Measurements from ENCODE around the gene OSBPL7.

DNA sequence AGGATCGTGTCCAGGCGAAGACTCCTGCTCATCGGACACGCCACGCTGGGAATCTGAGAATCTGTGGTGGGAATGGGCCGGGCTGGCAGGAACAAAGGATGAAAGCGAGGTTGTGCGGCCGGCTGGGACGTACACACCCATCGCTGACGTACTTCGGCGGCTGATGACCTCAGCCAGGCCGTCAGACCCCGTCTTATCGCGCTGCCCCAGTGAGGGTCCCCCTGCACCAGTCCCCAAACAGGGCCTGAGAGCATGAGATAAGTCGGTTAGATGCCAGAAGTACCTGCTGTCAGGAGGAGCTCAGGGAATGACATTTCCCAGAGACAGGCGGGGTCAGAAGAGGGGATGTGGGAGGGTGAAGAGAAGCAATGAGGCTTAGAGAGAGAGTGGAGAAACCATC, 45.3 kb upstream of the OSBPL7 start:
- no peak for TF ChIP-seq SIN3A (IDR thresholded peaks at IDR 0.05; ENCODE audit: borderline replicate concordance, insufficient read depth, low read depth, low read length)
- TF ChIP-seq, protein P1, sequence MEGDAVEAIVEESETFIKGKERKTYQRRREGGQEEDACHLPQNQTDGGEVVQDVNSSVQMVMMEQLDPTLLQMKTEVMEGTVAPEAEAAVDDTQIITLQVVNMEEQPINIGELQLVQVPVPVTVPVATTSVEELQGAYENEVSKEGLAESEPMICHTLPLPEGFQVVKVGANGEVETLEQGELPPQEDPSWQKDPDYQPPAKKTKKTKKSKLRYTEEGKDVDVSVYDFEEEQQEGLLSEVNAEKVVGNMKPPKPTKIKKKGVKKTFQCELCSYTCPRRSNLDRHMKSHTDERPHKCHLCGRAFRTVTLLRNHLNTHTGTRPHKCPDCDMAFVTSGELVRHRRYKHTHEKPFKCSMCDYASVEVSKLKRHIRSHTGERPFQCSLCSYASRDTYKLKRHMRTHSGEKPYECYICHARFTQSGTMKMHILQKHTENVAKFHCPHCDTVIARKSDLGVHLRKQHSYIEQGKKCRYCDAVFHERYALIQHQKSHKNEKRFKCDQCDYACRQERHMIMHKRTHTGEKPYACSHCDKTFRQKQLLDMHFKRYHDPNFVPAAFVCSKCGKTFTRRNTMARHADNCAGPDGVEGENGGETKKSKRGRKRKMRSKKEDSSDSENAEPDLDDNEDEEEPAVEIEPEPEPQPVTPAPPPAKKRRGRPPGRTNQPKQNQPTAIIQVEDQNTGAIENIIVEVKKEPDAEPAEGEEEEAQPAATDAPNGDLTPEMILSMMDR (IDR thresholded peaks at IDR 0.05), result no peak
- TF ChIP-seq, protein P2, sequence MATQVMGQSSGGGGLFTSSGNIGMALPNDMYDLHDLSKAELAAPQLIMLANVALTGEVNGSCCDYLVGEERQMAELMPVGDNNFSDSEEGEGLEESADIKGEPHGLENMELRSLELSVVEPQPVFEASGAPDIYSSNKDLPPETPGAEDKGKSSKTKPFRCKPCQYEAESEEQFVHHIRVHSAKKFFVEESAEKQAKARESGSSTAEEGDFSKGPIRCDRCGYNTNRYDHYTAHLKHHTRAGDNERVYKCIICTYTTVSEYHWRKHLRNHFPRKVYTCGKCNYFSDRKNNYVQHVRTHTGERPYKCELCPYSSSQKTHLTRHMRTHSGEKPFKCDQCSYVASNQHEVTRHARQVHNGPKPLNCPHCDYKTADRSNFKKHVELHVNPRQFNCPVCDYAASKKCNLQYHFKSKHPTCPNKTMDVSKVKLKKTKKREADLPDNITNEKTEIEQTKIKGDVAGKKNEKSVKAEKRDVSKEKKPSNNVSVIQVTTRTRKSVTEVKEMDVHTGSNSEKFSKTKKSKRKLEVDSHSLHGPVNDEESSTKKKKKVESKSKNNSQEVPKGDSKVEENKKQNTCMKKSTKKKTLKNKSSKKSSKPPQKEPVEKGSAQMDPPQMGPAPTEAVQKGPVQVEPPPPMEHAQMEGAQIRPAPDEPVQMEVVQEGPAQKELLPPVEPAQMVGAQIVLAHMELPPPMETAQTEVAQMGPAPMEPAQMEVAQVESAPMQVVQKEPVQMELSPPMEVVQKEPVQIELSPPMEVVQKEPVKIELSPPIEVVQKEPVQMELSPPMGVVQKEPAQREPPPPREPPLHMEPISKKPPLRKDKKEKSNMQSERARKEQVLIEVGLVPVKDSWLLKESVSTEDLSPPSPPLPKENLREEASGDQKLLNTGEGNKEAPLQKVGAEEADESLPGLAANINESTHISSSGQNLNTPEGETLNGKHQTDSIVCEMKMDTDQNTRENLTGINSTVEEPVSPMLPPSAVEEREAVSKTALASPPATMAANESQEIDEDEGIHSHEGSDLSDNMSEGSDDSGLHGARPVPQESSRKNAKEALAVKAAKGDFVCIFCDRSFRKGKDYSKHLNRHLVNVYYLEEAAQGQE (IDR thresholded peaks at IDR 0.05; ENCODE audit: insufficient read depth in 1 of 2, low read depth in 2 of 2, low read length in 1 of 2), result no peak

All from Panc1 (cell line).